GM18951 (cell line): Measurements from ENCODE around the gene BCL11B.

Source experiments
- POLR2A ChIP-seq: IDR thresholded peaks from 4 replicates; pipeline ENCODE4 v1.6.1; 2011; ENCODE audit warnings: mild to moderate bottlenecking; ENCODE audit not compliant: insufficient read length, insufficient read depth; ENCODE audit errors: extremely low read depth
- in situ Hi-C: fragments of 300-500 bp; cut with MboI; formaldehyde crosslinking; loops from one replicate; pipeline ENCODE4 v1.12.0; 2022; ENCODE audit warnings: low sequenced_read_pairs, mixed read lengths, inconsistent platforms; ENCODE audit not compliant: unreplicated experiment

Gene BCL11B

DNA sequence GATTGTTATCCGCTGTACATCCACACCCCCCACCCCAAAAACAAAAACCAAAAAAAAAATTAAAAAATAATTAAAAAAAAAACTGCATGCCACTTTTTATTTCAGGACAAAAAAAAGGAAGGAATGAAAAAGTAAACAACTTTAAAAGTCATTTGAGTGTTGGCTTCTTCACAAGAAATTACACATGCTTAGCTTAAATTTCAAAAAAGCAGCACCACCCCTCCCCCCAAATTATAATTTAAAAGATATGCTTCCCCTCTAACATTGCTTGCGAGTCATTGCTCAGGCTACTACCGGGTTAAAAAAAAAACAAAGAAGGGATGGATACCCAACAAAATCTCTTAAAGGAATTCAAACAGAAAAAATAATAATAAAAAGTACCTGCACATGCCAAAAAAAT lies 98.5 kb downstream of the BCL11B start:
- in situ Hi-C loops: no loop called here
- TF ChIP-seq POLR2A: no peak

DNA sequence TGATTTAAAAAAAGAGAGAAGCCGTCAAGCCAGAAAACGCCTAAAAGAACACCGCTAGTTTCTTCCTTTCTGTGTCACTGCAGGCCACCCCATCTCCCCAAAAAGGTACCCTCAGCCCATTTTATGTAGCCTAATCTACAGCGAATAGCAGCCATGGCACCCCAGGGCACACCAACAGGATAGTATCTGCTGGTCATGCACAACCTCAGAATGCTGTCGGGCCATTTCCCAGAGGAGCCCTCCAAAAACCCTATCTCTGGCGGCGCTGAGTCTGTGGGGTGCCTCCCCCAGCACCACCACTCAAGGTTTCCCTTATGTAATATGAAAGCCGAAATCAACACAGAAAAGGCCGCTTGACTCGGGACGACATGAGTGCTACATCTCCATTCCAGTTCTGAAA lies 98.9 kb downstream of the BCL11B start:
- in situ Hi-C loops: no loop called here

DNA sequence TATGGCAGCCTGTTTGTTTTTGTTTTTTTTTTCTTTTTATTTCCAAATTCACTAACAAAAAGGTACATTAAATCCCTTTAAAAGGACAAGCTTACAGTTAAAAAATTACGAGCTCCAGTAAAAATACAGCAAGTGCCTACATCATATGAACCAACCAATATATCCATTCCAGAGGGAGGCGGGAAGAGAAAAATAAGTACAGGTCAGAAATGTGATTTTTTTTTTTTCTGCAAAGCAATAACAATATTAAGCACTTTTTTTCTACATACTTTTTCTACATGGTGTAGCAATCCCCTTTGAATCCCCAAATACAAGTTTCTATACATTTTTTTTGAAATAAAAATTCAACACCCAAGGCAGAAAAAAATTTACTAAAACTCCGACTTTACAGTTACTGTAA lies 100.6 kb downstream of the BCL11B start:
- in situ Hi-C loops: no loop called here
- no peak for TF ChIP-seq POLR2A

More for the DNA sequence above, 98.9 kb downstream of the BCL11B start:
- TF ChIP-seq POLR2A: no peak

DNA sequence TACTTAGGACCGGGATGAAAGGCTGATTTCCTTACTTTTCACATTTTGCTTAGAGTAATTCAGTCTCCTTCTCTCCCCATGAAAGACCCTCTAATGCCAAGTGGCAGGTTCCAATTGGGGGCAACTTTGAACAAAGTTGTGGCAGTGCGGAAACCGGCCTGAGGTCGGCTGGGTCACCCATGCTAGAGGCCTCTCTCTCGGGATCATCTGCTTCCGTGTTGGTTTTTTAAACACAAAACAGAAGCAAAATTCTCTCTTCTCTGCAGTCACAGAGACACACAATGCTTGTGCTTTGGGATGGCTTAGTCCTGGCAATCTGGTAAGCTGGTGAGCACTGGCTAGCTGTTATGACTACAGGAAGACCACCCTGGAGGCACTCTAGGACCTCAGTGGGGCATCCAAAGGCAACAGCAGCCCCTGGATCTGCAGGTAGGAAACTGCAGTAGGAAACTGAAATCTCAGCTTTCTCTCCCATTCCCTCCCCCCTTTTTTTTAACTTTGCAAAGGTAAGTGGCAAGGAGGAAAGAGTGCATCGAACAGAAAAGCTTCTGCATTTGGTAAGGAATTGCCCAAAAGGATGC lies 102.1 kb downstream of the BCL11B start:
- no peak for TF ChIP-seq POLR2A
- in situ Hi-C loops: no loop called here

DNA sequence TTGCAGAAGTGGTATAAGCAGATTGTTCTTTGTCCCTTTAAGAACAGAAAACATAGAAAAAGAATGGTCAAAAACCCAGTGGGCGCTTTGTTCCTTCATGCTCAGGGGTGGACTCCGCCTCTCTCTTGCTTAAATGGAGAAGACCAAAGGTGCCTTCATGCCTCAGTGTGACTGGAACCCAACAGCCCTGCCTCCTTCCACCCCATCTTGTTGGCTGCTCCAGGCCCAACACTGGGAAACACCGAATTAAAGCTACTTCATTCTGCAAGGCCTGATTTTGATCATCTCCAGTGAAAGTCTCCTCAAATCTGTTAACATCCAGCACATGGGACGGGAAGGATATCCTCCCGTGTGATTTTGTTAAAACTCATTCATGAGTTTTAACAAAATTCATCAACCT lies 103.7 kb downstream of the BCL11B start:
- in situ Hi-C loops: no loop called here
- TF ChIP-seq POLR2A: no peak

DNA sequence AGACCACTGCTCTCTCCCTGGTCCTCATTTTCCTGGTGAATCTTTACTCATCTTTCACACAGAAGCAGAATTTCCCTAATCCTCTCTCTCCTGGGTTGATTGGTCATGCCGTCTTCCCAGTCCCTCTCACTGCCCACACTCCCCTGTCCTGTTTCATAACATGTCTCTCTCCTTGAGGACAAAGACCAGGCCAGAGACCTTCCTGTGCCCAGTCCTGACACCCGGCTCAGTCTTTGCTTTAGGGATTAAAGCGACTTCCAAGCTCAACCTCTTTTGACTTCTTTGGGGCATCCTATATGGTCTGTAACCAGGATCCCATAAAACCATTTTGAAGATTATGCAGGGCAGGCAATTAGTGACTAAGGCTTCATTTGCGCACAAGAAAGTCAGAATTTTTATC lies 105.5 kb downstream of the BCL11B start:
- in situ Hi-C loops: no loop called here
- TF ChIP-seq POLR2A: no peak

DNA sequence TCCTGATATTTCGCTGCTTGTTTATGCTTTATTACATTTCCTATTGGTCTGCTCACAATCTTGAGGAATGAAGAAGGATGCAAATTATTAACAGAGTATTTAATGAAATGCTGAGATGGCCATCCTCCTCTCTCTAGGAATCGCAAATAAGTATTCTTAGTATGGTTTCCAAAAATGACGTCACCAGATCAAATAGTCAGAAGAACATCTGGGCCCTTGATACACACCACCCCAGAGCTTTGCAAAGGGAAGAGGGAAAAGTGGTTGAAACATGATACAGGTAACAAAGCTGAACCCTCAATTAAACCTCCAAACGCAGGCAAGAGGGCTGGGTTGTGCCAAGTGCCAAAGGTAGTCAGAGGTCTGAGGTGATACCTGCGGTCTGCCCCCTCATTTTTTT lies 107.3 kb downstream of the BCL11B start:
- in situ Hi-C loops: no loop called here
- no peak for TF ChIP-seq POLR2A

DNA sequence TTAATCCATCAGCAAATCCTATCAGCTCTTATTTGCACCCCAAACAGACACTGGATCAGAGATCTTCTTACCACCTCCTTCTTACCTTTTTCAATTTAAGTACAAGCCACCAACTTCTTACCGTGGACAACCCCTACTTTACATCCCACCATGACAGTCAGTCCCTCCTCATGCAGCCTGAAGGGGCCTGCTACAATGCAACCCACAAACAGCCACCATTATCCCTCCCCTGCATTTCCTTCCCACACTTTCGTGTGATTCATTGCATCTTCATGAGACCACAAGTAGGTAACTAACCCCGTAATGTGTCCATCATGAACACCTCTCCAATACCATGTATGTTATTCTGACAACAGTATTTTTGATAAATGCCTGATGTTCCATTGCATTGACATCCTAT lies 108.6 kb downstream of the BCL11B start:
- TF ChIP-seq POLR2A: no peak
- in situ Hi-C loops: no loop called here

DNA sequence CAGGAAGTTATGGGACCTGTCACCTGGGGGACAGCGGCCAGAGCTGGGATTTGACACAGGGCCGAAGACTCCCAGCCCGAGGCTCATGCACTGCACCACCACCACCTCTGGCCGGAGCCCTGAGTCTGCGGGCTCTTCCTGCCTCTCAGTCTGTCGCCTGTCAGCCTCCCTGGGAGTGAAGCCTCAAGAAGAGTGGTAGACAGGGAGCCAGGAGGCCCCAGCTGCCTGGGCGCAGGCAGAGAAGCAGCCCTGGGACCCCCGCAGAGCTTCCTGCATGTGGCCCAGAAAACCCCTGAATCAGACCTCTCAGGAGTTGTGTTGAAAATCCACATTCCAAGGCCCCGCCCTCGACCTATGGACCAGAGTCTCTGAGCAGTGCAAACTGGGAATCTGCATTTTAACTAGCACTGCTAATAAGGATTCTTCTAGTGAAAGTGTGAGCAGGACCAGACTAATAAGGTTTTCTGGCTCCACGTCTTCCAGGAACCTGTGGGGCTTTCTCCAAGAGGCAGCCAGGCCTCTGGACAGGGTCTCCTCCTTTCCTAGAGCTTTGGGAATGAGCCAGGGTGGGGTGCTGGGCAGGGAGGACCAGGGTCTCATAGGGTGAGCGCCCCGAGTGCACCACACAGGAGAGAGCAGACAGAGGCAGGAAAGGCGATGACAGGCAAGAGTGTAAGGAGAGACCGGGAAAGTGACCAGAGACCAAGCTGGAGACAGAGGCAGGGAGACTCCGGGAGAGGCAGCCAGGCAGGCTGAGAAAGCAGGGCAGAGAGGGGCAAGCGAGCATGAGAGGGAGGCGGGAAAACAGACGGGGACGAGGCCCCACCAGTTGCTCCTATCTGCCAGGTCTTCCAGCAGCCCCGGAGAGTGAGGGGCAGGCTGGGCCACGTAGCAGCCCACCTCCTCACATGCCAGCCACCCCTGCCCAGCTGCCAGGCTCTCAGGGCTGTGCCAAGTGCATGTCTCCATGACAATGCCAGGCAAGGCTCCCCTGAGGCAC lies 112.4 kb downstream of the BCL11B start:
- TF ChIP-seq POLR2A: no peak
- in situ Hi-C loops: no loop called here

DNA sequence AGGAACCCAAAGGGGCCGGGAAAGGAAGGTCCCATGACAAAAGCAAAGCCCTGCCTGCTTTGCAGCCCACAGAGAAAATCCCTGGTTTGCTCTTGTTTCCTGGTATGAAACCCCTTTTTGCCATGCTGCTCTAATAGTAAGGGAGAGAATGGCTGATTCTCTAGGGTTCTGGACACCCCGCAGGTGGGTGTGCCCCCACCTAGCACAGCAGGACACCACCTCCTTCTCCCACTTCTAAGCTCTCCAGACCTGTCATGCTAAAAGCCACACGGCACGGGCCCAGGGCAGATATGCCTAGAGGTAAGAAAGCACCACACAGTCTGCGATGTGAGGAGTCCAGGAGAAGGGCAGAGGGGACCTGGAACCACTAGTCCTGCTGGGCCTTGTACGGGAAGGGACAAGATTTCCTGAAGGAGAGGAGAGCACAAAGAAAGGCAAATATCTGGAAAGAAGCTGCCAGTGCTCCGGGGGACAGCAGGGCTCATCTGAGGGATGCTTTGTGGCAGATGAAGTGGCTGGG lies 113.3 kb downstream of the BCL11B start:
- no peak for TF ChIP-seq POLR2A
- in situ Hi-C loops: no loop called here

DNA sequence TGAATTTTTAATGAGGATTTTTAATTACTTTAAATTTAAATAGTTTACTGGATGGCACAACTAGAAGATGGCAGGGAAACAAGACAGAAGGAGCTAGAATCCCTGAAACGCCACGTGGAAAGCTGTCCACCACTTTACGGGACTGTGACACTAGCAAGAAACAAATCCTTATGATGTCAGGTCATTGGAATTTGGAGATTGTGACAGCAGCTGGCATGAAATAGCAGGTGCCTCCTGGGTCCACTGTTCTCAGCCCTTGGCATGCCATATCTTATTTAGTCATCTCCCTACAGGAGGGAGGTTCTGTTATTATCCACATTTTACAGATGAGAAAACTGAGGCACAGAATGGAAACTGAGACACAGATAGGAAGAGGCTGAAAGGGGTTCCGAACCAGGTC lies 113.8 kb downstream of the BCL11B start:
- TF ChIP-seq POLR2A: no peak
- in situ Hi-C loops: no loop called here

DNA sequence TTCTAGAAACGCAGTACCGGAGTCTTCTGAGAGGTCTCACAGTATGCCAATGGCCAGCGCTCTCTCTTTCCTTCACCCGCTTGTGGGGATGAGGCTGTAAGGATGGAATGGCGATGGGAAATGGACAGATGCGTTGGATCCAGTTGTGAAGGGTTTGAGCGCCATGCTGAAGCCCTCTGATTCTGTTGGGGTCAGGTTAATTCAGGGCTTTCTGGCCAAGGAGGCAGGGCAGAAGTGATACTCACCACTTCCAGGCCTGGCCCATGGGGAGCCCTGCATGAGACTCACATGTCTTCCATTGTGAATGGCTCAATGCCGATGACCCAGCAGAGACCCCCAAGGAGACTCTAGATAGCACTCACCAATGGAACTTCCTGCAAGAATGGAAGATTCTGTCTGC lies 114.3 kb downstream of the BCL11B start:
- no peak for TF ChIP-seq POLR2A
- in situ Hi-C loops: no loop called here

DNA sequence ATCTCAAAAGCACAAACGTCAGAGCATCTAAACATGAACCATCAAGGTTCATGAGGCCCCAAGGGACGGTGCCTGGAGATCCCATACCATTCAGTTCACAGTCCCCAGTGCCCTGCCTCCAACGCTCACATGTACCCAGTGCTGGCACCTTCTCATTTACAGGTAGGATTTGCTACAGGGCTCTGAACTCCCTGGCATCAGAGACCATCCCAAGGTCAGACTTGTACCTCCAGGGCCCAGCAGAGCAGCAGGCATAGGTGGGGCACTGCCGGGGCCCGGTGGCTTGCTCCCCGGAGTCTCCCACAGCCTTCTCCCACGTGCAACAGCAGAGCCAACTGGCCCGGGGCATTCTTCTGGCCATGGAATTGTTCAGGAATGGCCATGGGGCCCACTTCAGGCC lies 114.8 kb downstream of the BCL11B start:
- in situ Hi-C loops: no loop called here
- no peak for TF ChIP-seq POLR2A

DNA sequence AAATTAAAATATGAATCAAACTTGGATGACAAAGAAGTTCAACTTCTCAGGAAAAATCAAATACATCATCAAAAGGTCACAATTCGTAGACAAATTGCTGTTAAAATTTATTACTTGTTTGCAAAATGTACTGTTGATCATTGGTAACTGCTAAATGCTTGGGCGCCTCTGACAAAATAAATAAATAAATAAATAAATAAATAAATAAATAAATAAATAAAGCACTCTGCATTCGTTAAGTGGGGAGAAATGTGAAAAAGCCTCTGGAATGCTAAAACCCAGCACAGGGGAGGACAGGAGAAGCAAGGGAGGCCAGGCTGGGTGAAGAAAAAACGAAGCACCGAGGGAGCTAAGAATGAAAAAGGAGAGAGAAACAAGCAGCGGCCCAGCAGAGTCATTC lies 115.2 kb downstream of the BCL11B start:
- in situ Hi-C loops: no loop called here
- no peak for TF ChIP-seq POLR2A

DNA sequence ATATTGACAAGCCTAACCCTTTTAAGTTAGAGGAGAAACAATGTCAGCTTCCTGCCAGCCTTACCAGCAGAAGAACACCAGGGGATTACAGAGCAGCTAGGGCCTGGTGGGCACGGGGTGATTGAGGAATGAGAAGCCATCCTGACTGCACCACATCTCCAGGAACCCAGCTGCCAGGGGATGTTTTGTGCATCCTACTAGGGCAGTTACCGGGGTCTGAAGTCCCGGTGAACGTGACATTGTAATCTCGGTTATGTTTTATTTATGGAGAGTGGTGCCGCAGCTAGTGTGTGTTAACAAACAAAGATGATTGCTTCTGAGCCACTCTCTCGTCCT lies 115.9 kb downstream of the BCL11B start:
- no peak for TF ChIP-seq POLR2A
- in situ Hi-C loops: no loop called here
